GM18907 (cell line): Measurements from ENCODE around the gene HERPUD1.
"Not testable (repeated sequence)": the region's sequence is repeated elsewhere in the genome, so short reads cannot be mapped to it uniquely, and the experiment has no call there.

Experiments
- ATAC-seq: cut with Tn5 transposase; IDR thresholded peaks from one replicate; pipeline ENCODE4 v1.9.1; 2021; ENCODE audit warnings: mild to moderate bottlenecking, moderate library complexity; ENCODE audit not compliant: unreplicated experiment

Gene HERPUD1

DNA sequence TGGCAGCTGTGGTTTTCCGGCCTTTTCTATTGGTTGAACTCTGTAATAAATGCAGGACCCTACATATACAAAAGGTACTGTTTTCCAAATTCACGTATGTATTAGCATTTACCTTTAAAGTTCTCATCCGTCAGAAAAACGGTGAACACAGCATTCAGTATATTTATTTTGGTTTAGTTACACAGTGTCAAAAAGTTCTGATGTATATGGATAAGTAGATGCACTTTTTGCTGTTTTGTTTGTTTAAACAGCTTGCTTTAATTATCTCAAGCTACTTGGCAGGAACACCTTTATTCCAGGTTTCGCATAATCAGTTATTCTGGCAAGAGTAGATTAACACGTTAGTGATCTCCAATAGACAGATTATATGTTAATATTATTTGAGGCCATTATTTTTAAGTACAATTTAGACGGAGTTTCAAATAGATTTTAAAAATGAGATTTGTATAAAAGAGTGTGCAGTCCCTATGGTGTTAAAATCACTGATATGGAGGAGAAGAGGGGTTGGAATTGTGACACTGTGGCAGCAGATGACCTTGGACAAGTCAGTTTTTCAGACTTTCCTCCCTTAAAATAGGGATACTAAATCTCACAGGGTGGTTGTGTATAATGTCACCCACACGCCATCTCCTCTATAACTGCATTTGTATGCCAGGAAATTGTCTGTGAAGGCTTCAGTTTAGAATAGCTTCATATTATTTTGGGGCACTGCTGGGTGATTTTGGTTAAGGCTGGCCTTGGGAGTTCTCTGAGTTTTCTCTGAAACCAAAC, 2.1 kb downstream of the HERPUD1 start:
- no peak for ATAC-seq

GRCh38 chr16:56934599-56935145, 2.7 kb downstream of the HERPUD1 start:
- ATAC-seq: not testable (repeated sequence)

DNA sequence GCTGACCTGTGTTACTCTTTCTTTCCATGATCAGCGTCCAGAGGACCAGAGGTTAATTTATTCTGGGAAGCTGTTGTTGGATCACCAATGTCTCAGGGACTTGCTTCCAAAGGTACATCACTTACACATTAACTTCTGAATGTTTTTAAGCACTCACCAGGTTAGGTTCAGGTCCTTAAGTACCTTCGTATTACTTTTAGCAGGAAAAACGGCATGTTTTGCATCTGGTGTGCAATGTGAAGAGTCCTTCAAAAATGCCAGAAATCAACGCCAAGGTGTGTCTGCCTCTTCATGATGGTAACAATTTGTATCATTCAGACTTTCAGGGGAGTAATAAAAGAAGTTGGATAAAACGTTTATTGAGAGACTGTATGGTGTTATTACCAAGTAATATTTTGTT, 3.3 kb downstream of the HERPUD1 start:
- no peak for ATAC-seq

- ATAC-seq: no peak
Measured at GRCh38 chr16:56936491-56936890, 4.5 kb downstream of the HERPUD1 start.

DNA sequence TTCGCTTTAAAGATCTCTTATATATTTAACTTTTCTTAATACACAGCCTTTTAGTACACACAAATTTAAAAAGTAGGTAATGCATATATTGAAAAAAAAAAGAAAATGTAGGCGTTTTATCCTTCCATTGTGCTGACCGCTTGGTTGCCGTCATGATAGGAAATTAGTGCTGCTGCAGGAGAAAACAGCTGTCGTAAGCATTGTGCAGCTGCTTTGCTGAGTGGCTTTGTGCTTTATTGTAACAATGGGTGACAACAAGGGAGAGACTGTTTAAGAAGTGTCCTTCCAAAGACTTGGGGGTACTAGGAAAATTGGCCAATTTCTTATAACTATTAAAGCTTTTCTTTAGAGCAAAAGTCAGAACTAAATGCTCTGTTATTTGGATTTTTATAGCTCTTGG, 5.0 kb downstream of the HERPUD1 start:
- ATAC-seq: no peak

GRCh38 chr16:56938664-56939513, 6.9 kb downstream of the HERPUD1 start:
- ATAC-seq: peak; percentile 38

DNA sequence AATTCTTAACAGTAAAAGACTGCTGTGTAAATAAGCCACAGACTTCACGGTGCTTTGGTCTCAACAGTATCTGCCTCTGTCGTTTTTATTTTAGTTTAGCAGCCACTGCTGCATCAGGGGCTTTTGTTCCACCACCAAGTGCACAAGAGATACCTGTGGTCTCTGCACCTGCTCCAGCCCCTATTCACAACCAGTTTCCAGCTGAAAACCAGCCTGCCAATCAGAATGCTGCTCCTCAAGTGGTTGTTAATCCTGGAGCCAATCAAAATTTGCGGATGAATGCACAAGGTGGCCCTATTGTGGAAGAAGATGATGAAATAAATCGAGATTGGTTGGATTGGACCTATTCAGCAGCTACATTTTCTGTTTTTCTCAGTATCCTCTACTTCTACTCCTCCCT, 7.9 kb downstream of the HERPUD1 start:
- ATAC-seq: no peak

- ATAC-seq: no peak
Measured at GRCh38 chr16:56941092-56941491, 9.2 kb downstream of the HERPUD1 start.

GRCh38 chr16:56941856-56942331, 10.0 kb downstream of the HERPUD1 start:
- ATAC-seq: no peak

- no peak for ATAC-seq
Measured at GRCh38 chr16:56943761-56944375, 11.9 kb downstream of the HERPUD1 start.

DNA sequence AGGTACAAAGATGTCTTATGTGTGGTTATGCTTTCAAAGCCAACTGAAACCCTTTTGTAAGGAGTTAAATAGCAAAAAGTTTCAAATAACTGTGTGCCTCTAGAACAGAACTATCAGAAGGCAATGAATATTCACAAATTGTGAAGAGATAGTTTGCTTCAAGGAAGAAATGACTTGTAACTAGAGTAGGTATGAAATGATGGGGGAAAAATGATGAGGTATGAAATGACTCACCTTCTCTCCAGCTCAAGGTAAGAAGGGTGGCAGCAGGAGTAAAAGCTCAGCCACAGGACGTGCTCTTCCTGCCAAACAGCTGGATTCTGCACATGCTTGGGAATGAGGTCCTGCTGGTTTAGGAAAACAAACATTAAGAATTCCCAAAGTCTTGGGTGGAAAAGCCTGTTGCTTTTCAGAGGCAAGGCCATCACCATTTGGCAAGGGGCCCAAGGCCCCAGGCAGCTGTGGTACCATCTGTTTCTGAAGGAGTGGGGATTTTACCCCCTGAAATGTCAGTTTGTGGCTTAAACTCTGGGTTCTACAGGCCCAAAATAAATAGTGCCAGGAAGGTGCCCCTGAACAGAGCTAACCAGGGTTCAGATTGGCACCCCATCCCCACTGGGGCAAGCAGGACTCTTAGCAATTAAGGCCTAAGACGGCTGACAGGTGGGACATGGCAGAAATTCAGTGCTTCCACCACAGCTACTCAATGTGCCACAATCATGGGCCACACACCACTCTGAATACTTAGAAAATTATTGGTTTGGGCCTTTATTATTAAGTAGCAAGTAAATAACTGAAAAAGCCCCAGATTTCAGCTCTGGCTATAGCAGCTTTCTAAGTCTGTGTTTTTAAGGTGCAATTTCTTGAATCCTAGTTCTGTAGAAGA, 13.3 kb downstream of the HERPUD1 start:
- peak; percentile 54 for ATAC-seq

DNA sequence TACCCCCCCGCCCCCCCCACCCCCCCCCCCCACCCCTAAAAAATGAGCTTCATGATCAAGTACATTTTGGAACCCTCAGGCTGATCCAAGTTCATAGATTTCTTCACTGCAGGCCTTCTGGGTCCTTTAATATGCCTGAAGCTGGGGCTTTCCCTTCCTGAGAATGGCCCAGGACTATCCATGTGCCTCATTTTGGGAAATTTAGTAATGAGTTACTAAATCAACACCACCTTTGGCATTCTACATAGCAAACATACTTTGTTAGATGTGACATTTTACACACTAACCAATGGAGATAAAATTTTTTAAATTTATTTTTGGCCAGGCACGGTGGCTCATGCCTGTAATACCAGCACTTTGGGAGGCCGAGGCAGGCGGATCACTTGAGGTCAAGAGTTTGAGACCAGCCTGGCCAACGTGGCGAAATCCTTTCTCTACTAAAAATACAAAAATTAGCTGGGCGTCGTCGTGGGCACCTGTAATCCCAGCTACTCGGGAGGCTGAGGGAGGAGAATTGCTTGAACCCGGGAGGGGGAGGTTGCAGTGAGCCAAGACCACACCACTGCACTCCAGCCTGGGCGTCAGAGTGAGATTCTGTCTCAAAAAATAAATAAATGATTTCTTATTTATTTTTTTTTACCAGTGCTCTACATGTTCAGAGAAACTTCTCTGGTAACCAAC, 14.0 kb downstream of the HERPUD1 start:
- ATAC-seq: no peak

DNA sequence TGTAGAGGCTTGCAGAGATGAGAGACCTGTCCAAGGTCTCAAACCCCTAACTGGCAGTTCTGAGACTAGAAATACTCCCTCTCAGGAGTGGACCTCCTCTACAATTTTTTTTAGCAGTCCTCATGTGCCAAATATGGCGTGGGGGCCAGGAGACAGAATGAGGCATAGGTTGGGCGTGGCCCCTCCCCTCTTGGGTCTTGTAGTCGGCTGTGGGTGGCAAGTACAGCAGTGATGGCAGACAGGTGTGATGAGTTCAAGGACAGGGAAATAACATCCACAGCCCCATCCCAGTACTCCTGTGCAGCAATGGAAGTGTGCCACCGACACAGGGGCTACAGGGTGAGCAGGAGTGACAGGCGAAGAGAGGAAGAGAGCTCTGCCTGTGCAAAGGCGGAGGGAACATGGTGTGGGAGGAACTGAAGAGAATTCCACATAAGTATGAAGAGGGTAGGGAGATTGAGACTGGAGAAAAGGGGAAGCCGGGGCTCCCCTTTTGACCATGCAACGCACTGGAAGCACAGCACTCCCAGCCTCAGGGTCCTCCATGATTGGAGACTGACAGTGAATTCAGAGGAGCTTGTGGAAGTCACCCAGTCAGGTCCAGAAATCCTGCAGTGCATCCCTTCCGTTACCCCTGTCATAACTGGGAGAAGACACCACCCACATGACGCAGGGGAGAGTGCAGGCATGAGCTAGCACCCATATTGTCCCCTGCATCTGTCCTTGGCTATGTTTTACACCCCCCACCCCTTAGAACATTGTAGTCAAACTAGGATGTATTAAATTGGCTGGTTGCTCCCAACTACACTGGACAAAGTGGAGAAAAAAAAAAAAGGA, 15.0 kb downstream of the HERPUD1 start:
- ATAC-seq: no peak

DNA sequence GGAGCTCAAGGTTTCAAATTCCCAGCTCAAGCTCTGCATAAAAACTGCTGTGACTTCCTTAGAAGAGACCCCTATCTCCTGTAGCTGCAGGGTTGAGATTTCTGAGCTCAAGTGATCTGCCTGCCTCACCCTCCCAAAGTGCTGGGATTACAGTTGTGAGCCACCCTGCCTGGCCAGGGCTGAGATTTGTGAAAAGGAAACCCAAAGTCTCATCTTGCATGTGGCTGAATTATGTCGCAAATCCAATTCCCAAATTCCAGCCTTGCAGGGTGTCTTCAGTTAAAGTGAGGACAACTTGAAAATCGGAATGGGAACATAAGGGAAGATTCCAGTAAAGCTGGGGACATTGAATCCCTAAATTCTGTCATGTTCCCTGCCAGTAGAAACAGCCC, 15.7 kb downstream of the HERPUD1 start:
- no peak for ATAC-seq

GRCh38 chr16:56948234-56948633, 16.3 kb downstream of the HERPUD1 start:
- no peak for ATAC-seq

DNA sequence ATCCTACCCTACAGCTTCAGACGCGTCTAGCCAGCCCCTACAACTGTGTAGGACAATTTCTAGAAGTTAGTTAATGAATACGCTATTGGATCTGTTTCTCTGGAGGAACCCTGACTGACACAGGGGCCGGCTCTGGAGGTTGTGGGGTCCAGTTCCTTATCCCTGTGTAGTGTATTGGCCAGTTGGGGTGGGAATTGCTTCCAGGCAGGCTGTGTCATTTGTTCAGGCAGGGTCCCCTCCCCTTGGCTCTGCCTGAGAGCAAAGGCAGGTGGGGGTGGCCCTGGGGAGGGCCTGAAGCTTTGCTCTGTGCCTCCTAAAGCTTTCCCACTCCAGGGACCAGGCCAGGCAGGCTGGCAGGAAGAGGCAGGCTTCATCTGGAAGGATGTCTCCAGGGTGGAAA, 18.1 kb downstream of the HERPUD1 start:
- ATAC-seq: no peak

DNA sequence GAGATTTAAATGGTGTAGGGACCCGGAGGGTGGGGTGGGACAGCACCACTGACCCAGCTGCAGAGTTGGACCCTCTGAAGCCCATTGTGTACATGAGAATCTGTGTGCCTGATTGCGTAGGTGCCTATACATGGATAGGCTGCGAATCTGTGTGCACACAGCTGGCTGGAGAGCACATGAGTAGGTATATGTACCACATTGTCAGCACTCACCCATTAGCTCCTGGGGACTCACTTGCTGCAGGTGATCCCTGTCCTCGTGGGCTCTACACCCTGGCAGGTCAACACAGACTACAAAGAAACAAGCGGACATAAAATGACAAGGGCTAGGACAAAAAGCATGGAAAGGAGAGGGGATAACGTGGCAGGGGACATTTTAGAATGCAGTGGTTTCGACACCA, 18.5 kb downstream of the HERPUD1 start:
- no peak for ATAC-seq

DNA sequence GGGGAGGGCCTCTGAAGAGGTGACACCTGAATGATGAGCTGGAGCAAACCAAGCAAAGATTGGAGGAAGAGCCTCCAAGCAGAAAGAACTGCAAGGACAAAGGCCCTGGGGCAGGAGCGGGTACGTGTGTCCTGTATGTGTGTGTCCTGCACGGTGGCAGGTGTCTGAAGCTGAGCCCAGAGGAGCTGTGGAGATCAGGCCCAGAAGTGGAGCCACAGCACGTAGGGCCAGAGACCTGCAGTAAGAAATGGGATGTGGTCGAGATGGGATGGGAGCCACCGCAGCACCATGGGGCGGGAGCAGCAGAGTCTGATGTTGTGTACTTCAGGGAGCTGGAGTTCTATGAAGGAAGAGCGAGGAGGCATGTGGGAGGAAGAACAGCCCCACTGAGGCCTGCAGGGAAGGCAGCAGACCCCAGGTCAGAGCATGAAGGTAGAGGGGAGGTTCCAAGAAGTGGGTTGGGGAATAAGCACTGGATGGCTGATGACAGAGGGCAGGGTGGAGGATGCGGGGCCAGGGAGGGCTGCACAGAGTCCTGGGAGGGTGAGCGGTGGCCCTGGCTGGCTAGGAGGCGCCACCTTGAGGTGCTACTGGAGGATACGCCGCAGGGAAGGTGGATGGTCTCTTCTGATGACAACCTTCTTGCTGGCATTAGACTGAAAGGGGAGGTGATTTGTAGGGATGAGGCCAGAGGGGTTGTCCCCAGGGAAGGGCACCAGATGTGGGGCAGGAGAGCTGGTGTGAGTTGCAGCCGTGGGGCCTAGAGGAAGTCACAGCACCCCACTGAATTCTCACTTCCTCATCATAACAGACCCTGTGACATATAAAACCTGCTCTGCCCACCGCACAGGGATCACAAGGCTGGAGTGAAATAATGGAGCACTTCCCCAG, 19.2 kb downstream of the HERPUD1 start:
- ATAC-seq: peak; percentile 55
